Measurements from ENCODE around the gene ZBTB7C. TPM values are rescaled to one million over a fixed set of nuclear protein-coding genes. Genes with fewer than 3 reads are reported as not detected.

Gene ZBTB7C
- total RNA-seq, 1 experiment from 2014 or later = 0.32 TPM

GRCh38 chr18:48065601-48065995 is 343.6 kb downstream of the ZBTB7C start:
- no peak overlapping the region for H3K4me3 ChIP-seq (ENCODE audit: low read depth, low read length, poor library complexity, severe bottlenecking)
- H3K9me3 ChIP-seq (ENCODE audit: low read depth, low read length, poor library complexity, severe bottlenecking) = no peaks in the 10 kb centered on the region
- H3K36me3 ChIP-seq (ENCODE audit: insufficient read depth, low read length, poor library complexity, severe bottlenecking) = no peaks in the 10 kb centered on the region
- TF ChIP-seq EZH2 (IDR thresholded peaks at IDR 0.05; ENCODE audit: borderline replicate concordance, low read depth, low read length, poor library complexity, severe bottlenecking) (no peak), CTCF (conservative IDR thresholded peaks at IDR 0.05; ENCODE audit: low read depth, low read length) (no peak)
- CTCF ChIA-PET = no interaction called here
- no peaks in the 10 kb centered on the region for H3K4me1 ChIP-seq (ENCODE audit: insufficient read depth, low read length, poor library complexity, severe bottlenecking)
- POLR2A ChIA-PET (ENCODE audit: low non-redundant PET) = no interaction called here
- DNase-seq (ENCODE audit: low spot score) = no peak
- no TSS peak for BruUV-seq (replicated peaks)
- no peak overlapping the region for H3K27ac ChIP-seq (ENCODE audit: low read depth, low read length, poor library complexity, severe bottlenecking)
- intact Hi-C loops (cut with micrococcal nuclease; ENCODE audit: unreplicated experiment) = no loop called here
- no peaks in the 10 kb centered on the region for H3K27me3 ChIP-seq (replicated peaks; ENCODE audit: insufficient read depth, low read depth, low read length, poor library complexity)

GRCh38 chr18:48064978-48065600 is 344.1 kb downstream of the ZBTB7C start:
- Histone ChIP-seq H3K27me3 (replicated peaks; ENCODE audit: insufficient read depth, low read depth, low read length, poor library complexity) (peaks cover under 1% of the 10 kb centered on the region), H3K4me3 (ENCODE audit: low read depth, low read length, poor library complexity, severe bottlenecking) (no peak overlapping the region), H3K36me3 (ENCODE audit: insufficient read depth, low read length, poor library complexity, severe bottlenecking) (no peaks in the 10 kb centered on the region), H3K9me3 (ENCODE audit: low read depth, low read length, poor library complexity, severe bottlenecking) (no peaks in the 10 kb centered on the region), H3K4me1 (ENCODE audit: insufficient read depth, low read length, poor library complexity, severe bottlenecking) (no peaks in the 10 kb centered on the region), H3K27ac (ENCODE audit: low read depth, low read length, poor library complexity, severe bottlenecking) (no peak overlapping the region)
- intact Hi-C loops (cut with micrococcal nuclease; ENCODE audit: unreplicated experiment) = no loop called here
- BruUV-seq (replicated peaks) = no TSS peak
- POLR2A ChIA-PET (ENCODE audit: low non-redundant PET) = no interaction called here
- DNase-seq (ENCODE audit: low spot score) = no peak
- CTCF ChIA-PET = no interaction called here
- no peak for TF ChIP-seq EZH2 (IDR thresholded peaks at IDR 0.05; ENCODE audit: borderline replicate concordance, low read depth, low read length, poor library complexity, severe bottlenecking)

- Histone ChIP-seq H3K36me3 (ENCODE audit: insufficient read depth, low read length, poor library complexity, severe bottlenecking) (no peaks in the 10 kb centered on the region), H3K4me1 (ENCODE audit: insufficient read depth, low read length, poor library complexity, severe bottlenecking) (no peaks in the 10 kb centered on the region), H3K9me3 (ENCODE audit: low read depth, low read length, poor library complexity, severe bottlenecking) (no peaks in the 10 kb centered on the region), H3K27ac (ENCODE audit: low read depth, low read length, poor library complexity, severe bottlenecking) (no peak overlapping the region), H3K4me3 (ENCODE audit: low read depth, low read length, poor library complexity, severe bottlenecking) (no peak overlapping the region), H3K27me3 (replicated peaks; ENCODE audit: insufficient read depth, low read depth, low read length, poor library complexity) (peaks cover 5% of the 10 kb centered on the region)
- ChIA-PET POLR2A (ENCODE audit: low non-redundant PET) (no interaction called here), CTCF (interaction anchor here (0.6 kb wide), 1 partner anchor 163 kb away, joined by 3 read pairs; no protein-coding TSS in a partner anchor)
- intact Hi-C loops (cut with micrococcal nuclease; ENCODE audit: unreplicated experiment) = no loop called here
- no peak for TF ChIP-seq EZH2 (IDR thresholded peaks at IDR 0.05; ENCODE audit: borderline replicate concordance, low read depth, low read length, poor library complexity, severe bottlenecking)
- no peak for TF ChIP-seq CTCF (conservative IDR thresholded peaks at IDR 0.05; ENCODE audit: low read depth, low read length)
- peak; percentile 19 for DNase-seq (ENCODE audit: low spot score)
- no TSS peak for BruUV-seq (replicated peaks)
Observed at GRCh38 chr18:48061781-48062570, 347.2 kb downstream of the ZBTB7C start.
